Endothelial cell (in vitro differentiated cells): ENCODE measurements around the gene SGTA. TPM values are rescaled to one million over a fixed set of nuclear protein-coding genes. Genes with fewer than 3 reads are reported as not detected.

Experiments used
- DNase-seq: peaks from one replicate; pipeline ENCODE4 v3.0.0; 2021; ENCODE audit warnings: low spot score
- H3K27ac Mint-ChIP-seq: one replicate; pipeline ENCODE4 v1.8.0; 2021; ENCODE audit warnings: mixed read lengths, inconsistent platforms; ENCODE audit not compliant: unreplicated experiment
- H3K27me3 Mint-ChIP-seq: one replicate; pipeline ENCODE4 v1.8.0; 2021; ENCODE audit warnings: mild to moderate bottlenecking, moderate library complexity, mixed read lengths, inconsistent platforms; ENCODE audit not compliant: unreplicated experiment
- H3K36me3 Mint-ChIP-seq: one replicate; pipeline ENCODE4 v1.8.0; 2021; ENCODE audit warnings: mild to moderate bottlenecking, low read depth, mixed read lengths, inconsistent platforms; ENCODE audit not compliant: unreplicated experiment
- H3K4me1 Mint-ChIP-seq: one replicate; pipeline ENCODE4 v1.8.0; 2021; ENCODE audit warnings: mild to moderate bottlenecking, mixed read lengths, inconsistent platforms; ENCODE audit not compliant: unreplicated experiment
- H3K4me3 Mint-ChIP-seq: one replicate; pipeline ENCODE4 v1.8.0; 2021; ENCODE audit warnings: mild to moderate bottlenecking, mixed read lengths, inconsistent platforms; ENCODE audit not compliant: unreplicated experiment
- H3K9me3 Mint-ChIP-seq: one replicate; pipeline ENCODE4 v1.8.0; 2021; ENCODE audit warnings: mixed read lengths, inconsistent platforms; ENCODE audit not compliant: unreplicated experiment
- CTCF ChIP-seq: fragments of 200-600 bp; sonication (generic); IDR thresholded peaks from one replicate; pipeline ENCODE4 v1.5.0; 2021; ENCODE audit warnings: antibody characterized with exemption; ENCODE audit not compliant: unreplicated experiment
- total RNA-seq: library from RNA; stranded (reverse); fragmentation: NEBNext Ultra II Directional; extraction: Animal tissue kit (Norgen Biotek cat#: 25700); gene quantifications from one replicate; pipeline ENCODE4 v1.2.1, GENCODE V29; 2021; ENCODE audit not compliant: unreplicated experiment

Gene SGTA
- total RNA-seq, 1 donor from 2014 or later = 60.4 TPM

GRCh38 chr19:2755811-2756210 lies 27.3 kb downstream of the SGTA start:
- Mint-ChIP-seq H3K9me3 (no peaks in the 10 kb centered on the region), H3K4me3 (no peak overlapping the region), H3K27me3 (peaks cover 4% of the 10 kb centered on the region), H3K27ac (no peak overlapping the region), H3K4me1 (no peaks in the 10 kb centered on the region), H3K36me3 (peaks cover 16% of the 10 kb centered on the region)
- no peak for DNase-seq
- TF ChIP-seq CTCF = no peak

GRCh38 chr19:2755448-2755705 lies 27.7 kb downstream of the SGTA start:
- no peak for DNase-seq
- TF ChIP-seq CTCF = no peak
- Mint-ChIP-seq H3K27me3 (peaks cover 4% of the 10 kb centered on the region), H3K36me3 (peaks cover 16% of the 10 kb centered on the region), H3K4me3 (no peak overlapping the region), H3K4me1 (no peaks in the 10 kb centered on the region), H3K9me3 (no peaks in the 10 kb centered on the region), H3K27ac (no peak overlapping the region)

- DNase-seq = no peak
- Mint-ChIP-seq H3K4me3 (no peak overlapping the region), H3K4me1 (no peaks in the 10 kb centered on the region), H3K27ac (no peak overlapping the region), H3K9me3 (no peaks in the 10 kb centered on the region), H3K36me3 (peaks cover 16% of the 10 kb centered on the region), H3K27me3 (peaks cover 4% of the 10 kb centered on the region)
- no peak for TF ChIP-seq CTCF
These were observed 28.2 kb downstream of the SGTA start for GRCh38 chr19:2754659-2755447.

- H3K27ac Mint-ChIP-seq = no peak overlapping the region
- H3K4me3 Mint-ChIP-seq = no peak overlapping the region
- peaks cover 8% of the 10 kb centered on the region for H3K36me3 Mint-ChIP-seq
- H3K9me3 Mint-ChIP-seq = no peaks in the 10 kb centered on the region
- peaks cover 3% of the 10 kb centered on the region for H3K27me3 Mint-ChIP-seq
- no peak for DNase-seq
- no peaks in the 10 kb centered on the region for H3K4me1 Mint-ChIP-seq
- TF ChIP-seq CTCF = no peak
These were observed 31.6 kb downstream of the SGTA start for GRCh38 chr19:2751438-2751830.

- no peak overlapping the region for H3K4me3 Mint-ChIP-seq
- peaks cover 4% of the 10 kb centered on the region for H3K36me3 Mint-ChIP-seq
- H3K9me3 Mint-ChIP-seq = no peaks in the 10 kb centered on the region
- H3K27me3 Mint-ChIP-seq = peaks cover 3% of the 10 kb centered on the region
- H3K27ac Mint-ChIP-seq = no peak overlapping the region
- no peaks in the 10 kb centered on the region for H3K4me1 Mint-ChIP-seq
- no peak for TF ChIP-seq CTCF
- DNase-seq = no peak
These were observed 32.1 kb downstream of the SGTA start for GRCh38 chr19:2750808-2751437.
